22Rv1 (cell line): ENCODE data around the gene MBIP.

Source experiments
- CTCF ChIP-seq: fragments of 450-650 bp; IDR thresholded peaks from 2 replicates; pipeline ENCODE4 v1.5.1; 2017; ENCODE audit warnings: mild to moderate bottlenecking
- ZFX ChIP-seq: fragments of 450-650 bp; IDR thresholded peaks from 2 replicates; pipeline ENCODE4 v1.6.1; 2017; ENCODE audit warnings: antibody characterized with exemption, borderline replicate concordance

- TF ChIP-seq CTCF = no peak
- TF ChIP-seq ZFX = no peak
Measured at GRCh38 chr14:36346052-36346451, 25.6 kb upstream of the MBIP start.
